ENCODE data around the gene DAB1. TPM values are rescaled to one million over a fixed set of nuclear protein-coding genes. Genes with fewer than 3 reads are reported as not detected.
A peak's percentile ranks its signal among the peaks of the same experiment; 100 is the strongest.

The DAB1 gene
- polyA plus RNA-seq, 1 experiment = 0.05 TPM

GRCh38 chr1:56967900-56968832, 455.7 kb downstream of the DAB1 start:
- Histone ChIP-seq H3K9me3 (ENCODE audit: control insufficient read depth, insufficient read depth, low read length) (no peaks in the 10 kb centered on the region), H3K4me3 (ENCODE audit: low read depth, low read length) (no peak overlapping the region), H3K27me3 (ENCODE audit: control insufficient read depth, insufficient read depth, low read length) (no peaks in the 10 kb centered on the region), H3K27ac (ENCODE audit: low read depth, low read length) (no peak overlapping the region)
- ChIA-PET POLR2A (no interaction called here), CTCF (interaction anchor here (0.6 to 2.3 kb wide), 9 partner anchors 9 to 152 kb away, joined by 3 to 43 read pairs (median 5); no protein-coding TSS in a partner anchor)
- peak; percentile 70 for TF ChIP-seq CTCF (IDR thresholded peaks at IDR 0.05; ENCODE audit: low read depth, low read length)
- no peak for DNase-seq (ENCODE audit: low read depth, low spot score)

- Histone ChIP-seq H3K4me3 (ENCODE audit: low read depth, low read length) (no peak overlapping the region), H3K27me3 (ENCODE audit: control insufficient read depth, insufficient read depth, low read length) (no peaks in the 10 kb centered on the region), H3K27ac (ENCODE audit: low read depth, low read length) (no peak overlapping the region), H3K9me3 (ENCODE audit: control insufficient read depth, insufficient read depth, low read length) (no peaks in the 10 kb centered on the region)
- TF ChIP-seq CTCF (IDR thresholded peaks at IDR 0.05; ENCODE audit: low read depth, low read length) = no peak
- DNase-seq (ENCODE audit: low read depth, low spot score) = no peak
- CTCF ChIA-PET = interaction anchor here (1.5 to 2.3 kb wide), 2 partner anchors 14 to 136 kb away, joined by 4 to 43 read pairs; no protein-coding TSS in a partner anchor
- POLR2A ChIA-PET = no interaction called here
Measured at GRCh38 chr1:56967355-56967754, 456.5 kb downstream of the DAB1 start.

- no peak for TF ChIP-seq CTCF (IDR thresholded peaks at IDR 0.05; ENCODE audit: low read depth, low read length)
- no peaks in the 10 kb centered on the region for H3K9me3 ChIP-seq (ENCODE audit: control insufficient read depth, insufficient read depth, low read length)
- H3K27me3 ChIP-seq (ENCODE audit: control insufficient read depth, insufficient read depth, low read length) = no peaks in the 10 kb centered on the region
- H3K4me3 ChIP-seq (ENCODE audit: low read depth, low read length) = no peak overlapping the region
- DNase-seq (ENCODE audit: low read depth, low spot score) = no peak
- ChIA-PET POLR2A (no interaction called here), CTCF (interaction anchor here (1.5 to 4.2 kb wide), 2 partner anchors 13 to 135 kb away, joined by 4 to 19 read pairs; no protein-coding TSS in a partner anchor)
- H3K27ac ChIP-seq (ENCODE audit: low read depth, low read length) = no peak overlapping the region
Measured at GRCh38 chr1:56966698-56966999, 457.2 kb downstream of the DAB1 start.

GRCh38 chr1:56965916-56966697, 457.8 kb downstream of the DAB1 start, which contains the start of gene C8B:
C8B (minus strand) TSS chr1:56966015; CDS start chr1:56965948, 67 bp downstream.
- CTCF ChIA-PET = interaction anchor here (4.2 kb wide), 1 partner anchor 134 kb away, joined by 19 read pairs; no protein-coding TSS in a partner anchor
- Histone ChIP-seq H3K27ac (ENCODE audit: low read depth, low read length) (no peak within 1 kb of the TSS), H3K27me3 (ENCODE audit: control insufficient read depth, insufficient read depth, low read length) (no peaks in the 10 kb centered on the region), H3K9me3 (ENCODE audit: control insufficient read depth, insufficient read depth, low read length) (no peaks in the 10 kb centered on the region), H3K4me3 (ENCODE audit: low read depth, low read length) (no peak within 1 kb of the TSS)
- DNase-seq (ENCODE audit: low read depth, low spot score) = no peak
- no peak for TF ChIP-seq CTCF (IDR thresholded peaks at IDR 0.05; ENCODE audit: low read depth, low read length)
- POLR2A ChIA-PET = no interaction called here
